ENCODE data around the gene OR1N2.

DNA sequence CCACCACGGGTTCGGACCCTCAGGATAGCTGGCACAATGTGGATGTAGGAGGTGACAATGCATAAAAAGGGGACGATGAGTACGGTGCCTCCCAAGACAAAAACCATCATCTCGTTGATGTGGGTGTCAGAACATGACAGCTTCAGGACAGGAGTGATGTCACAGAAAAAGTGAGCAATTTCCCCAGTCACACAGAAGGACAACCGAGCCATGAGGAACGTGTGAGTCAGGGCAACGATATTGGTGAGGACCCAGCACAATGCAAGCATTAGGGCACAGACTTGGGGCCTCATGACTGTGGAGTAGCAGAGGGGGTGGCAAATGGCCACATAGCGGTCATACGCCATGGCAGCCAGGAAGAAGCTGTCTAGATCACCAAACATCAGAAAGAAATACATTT is 26.3 kb upstream of the OR1N2 start:
- TF ChIP-seq GATA2 (IDR thresholded peaks at IDR 0.05; ENCODE audit: low read depth, low read length) (no peak), GATA3 (IDR thresholded peaks at IDR 0.05; ENCODE audit: low read depth, low read length) (no peak)

Measured in SH-SY5Y (cell line).